NCI-H1694 treated with DMSO at 0.1 percent for 48 hours (cell line): ENCODE data around the gene MINAR2.

Source experiments
- DNase-seq: peaks from one replicate; lab custom pipeline; 2025; lab: John Stamatoyannopoulos, UW

The MINAR2 gene

GRCh38 chr5:129771058-129771838 is 23.4 kb downstream of the MINAR2 start:
- peak; percentile 21 for DNase-seq

DNA sequence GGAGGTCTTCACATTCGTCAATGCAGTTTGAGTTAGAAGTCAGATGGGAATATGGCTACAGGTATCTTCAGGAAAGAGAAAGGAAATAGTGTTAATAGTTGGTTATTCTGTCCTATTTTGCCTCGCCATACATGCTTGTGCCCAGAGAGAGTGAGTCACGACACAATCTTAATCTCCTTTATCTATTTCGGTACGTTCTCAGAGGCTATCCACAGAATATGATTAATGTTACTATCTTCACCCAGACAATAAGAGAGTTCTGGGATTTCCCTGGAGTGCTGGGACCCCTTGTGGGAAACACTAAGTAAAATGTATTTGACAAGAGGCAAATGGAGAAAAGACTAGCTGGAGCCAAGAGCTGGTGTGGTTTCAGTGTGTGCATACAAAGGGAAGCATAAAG is 25.5 kb downstream of the MINAR2 start:
- DNase-seq: no peak

DNA sequence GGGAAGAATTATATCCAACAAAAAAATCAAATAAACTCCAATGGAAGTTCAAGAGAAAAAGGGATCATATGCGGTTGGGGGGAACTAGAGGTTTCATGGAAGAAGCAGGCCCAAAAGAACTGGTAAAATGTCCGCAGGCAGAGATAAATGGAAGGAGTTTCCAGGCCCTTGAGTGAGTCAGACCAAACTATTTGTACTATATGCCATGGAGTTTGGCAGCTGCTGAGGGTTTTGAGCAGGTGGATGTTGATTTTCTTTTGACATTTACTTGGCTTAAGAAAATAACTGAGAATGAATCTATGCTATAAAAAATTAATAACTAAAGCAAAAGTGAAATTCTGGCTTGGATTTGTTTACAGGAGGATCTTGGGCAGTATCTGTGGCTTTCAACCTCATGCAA is 33.7 kb downstream of the MINAR2 start:
- no peak for DNase-seq

GRCh38 chr5:129803403-129803802 is 55.5 kb downstream of the MINAR2 start:
- DNase-seq: no peak

- DNase-seq: no peak
Measured at GRCh38 chr5:129804705-129805104, 56.8 kb downstream of the MINAR2 start.

DNA sequence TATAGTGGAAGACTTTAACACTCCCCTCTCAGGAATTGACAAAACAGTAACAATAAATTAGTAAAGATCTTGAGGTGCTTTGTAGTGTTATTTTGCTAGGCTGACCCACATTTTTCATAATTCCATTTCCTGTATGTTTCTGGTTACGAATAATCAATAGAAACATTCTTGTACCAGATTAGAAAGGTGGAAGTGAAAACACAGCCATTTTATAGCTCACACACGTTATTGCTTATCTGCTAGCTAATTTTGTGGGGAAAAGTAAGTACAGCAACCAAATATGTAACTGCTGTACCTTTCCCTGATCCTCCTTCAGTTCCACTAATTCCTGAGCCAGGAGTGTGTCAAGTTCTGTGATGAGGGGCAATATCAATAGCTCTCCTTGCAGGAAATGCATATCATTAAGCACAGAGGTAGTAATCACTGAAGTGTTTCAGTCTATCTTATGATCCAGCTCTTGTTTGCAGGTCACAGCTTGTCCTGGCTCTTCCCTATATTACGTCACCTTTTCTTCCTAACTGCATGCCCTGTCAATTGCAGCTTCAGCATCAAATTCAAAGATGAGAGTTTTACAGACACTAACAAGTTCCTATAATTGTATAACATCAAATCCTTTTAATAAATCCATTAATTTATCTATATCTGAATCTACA is 59.4 kb downstream of the MINAR2 start:
- DNase-seq: no peak
